Endothelial cell of umbilical vein (primary cell): ENCODE data around the gene FYB1. TPM values are rescaled to one million over a fixed set of nuclear protein-coding genes. Genes with fewer than 3 reads are reported as not detected.

Experiments used
- BruUV-seq: library from RNA; stranded (reverse); fragments of 400-500 nt; replicated peaks from 2 replicates; lab custom pipeline; 2021; lab: Mats Ljungman, UMichigan
- CTCF ChIA-PET: fragments of 300-600, 350-600 bp; sonication (Branson Sonifier 250); formaldehyde crosslinking; loops from one replicate; lab custom pipeline; 2021; ENCODE audit warnings: antibody characterized with exemption, inconsistent platforms; lab: Charles Lee
- POLR2A ChIA-PET: fragments of 300-600, 350-600 bp; sonication (Branson Sonifier 250); formaldehyde crosslinking; loops from one replicate; lab custom pipeline; 2021; ENCODE audit warnings: antibody characterized with exemption, inconsistent platforms; lab: Charles Lee
- DNase-seq: peaks from one replicate; pipeline ENCODE4 v3.0.0-alpha.2; 2011; ENCODE audit warnings: low read depth, low spot score
- FAIRE-seq: peaks from 2 replicates; lab custom pipeline; 2011; peaks lifted over from hg19 to GRCh38; lab: Jason Lieb, UNC
- H2AFZ ChIP-seq: 2 replicates; pipeline ENCODE4 v1.6.0; 2012; ENCODE audit warnings: low read depth, low read length, control low read depth, inconsistent platforms
- H3K27ac ChIP-seq: 2 replicates; pipeline ENCODE4 v1.5.1; 2011; ENCODE audit warnings: low read depth, mild to moderate bottlenecking, control low read depth, low read length, moderate library complexity; ENCODE audit not compliant: insufficient read depth
- H3K27me3 ChIP-seq, 2 experiments: 2 replicates each; pipeline versions ENCODE4 v1.6.0 to v1.6.1; 2011; ENCODE audit warnings: low read length in 2 of 2, mixed read lengths in 1 of 2; ENCODE audit not compliant: control insufficient read depth in 2 of 2, insufficient read depth in 2 of 2
- H3K36me3 ChIP-seq, 2 experiments: 2 replicates in 1 of 2; 3 replicates in 1 of 2; pipeline ENCODE4 v1.5.1; 2011; ENCODE audit warnings: low read length in 2 of 2, mild to moderate bottlenecking in 1 of 2, moderate library complexity in 1 of 2; ENCODE audit not compliant: control insufficient read depth in 2 of 2, insufficient read depth in 2 of 2; ENCODE audit errors: extremely low read depth in 1 of 2
- H3K4me1 ChIP-seq: 3 replicates; pipeline ENCODE4 v1.5.1; 2011; ENCODE audit warnings: mild to moderate bottlenecking, low read length; ENCODE audit not compliant: control insufficient read depth, insufficient read depth; ENCODE audit errors: extremely low read depth
- H3K4me2 ChIP-seq: 2 replicates; pipeline ENCODE4 v1.6.1; 2011; ENCODE audit warnings: low read length, control low read depth, mixed read lengths; ENCODE audit not compliant: insufficient read depth
- H3K4me3 ChIP-seq, 3 experiments: fragments of 200-600 bp in 1 of 3; sonication (generic), shearing (Covaris generic) in 1 of 3; replicated peaks in 1 of 3; 2 replicates each; pipeline ENCODE4 v1.5.1; 2011 to 2016; ENCODE audit warnings: control low read depth in 3 of 3, low read length in 3 of 3, mild to moderate bottlenecking in 2 of 3, inconsistent platforms in 1 of 3, low read depth in 1 of 3, moderate library complexity in 1 of 3; ENCODE audit not compliant: insufficient read depth in 1 of 3
- H3K79me2 ChIP-seq: 2 replicates; pipeline ENCODE4 v1.6.0; 2012; ENCODE audit warnings: low read length, inconsistent platforms; ENCODE audit not compliant: control insufficient read depth, insufficient read depth
- H3K9ac ChIP-seq: replicated peaks from 2 replicates; pipeline ENCODE3; 2011; ENCODE audit warnings: low read length, control low read depth; ENCODE audit not compliant: insufficient read depth; ENCODE audit errors: extremely low read depth
- H3K9me1 ChIP-seq: replicated peaks from 3 replicates; pipeline ENCODE4 v1.6.0; 2011; ENCODE audit warnings: mild to moderate bottlenecking, low read length; ENCODE audit not compliant: control insufficient read depth, insufficient read depth; ENCODE audit errors: extremely low read depth
- H3K9me3 ChIP-seq: replicated peaks from 2 replicates; pipeline ENCODE4 v1.5.1; 2012; ENCODE audit warnings: low read length, inconsistent platforms; ENCODE audit not compliant: control insufficient read depth, insufficient read depth
- H4K20me1 ChIP-seq: replicated peaks from 2 replicates; pipeline ENCODE3; 2011; ENCODE audit warnings: mild to moderate bottlenecking, low read length; ENCODE audit not compliant: control insufficient read depth, insufficient read depth; ENCODE audit errors: extremely low read depth
- EZH2 ChIP-seq: IDR thresholded peaks from 2 replicates; pipeline ENCODE4 v1.6.1; 2012; ENCODE audit warnings: borderline replicate concordance, low read depth, mild to moderate bottlenecking, moderate library complexity, low read length, inconsistent platforms; ENCODE audit not compliant: severe bottlenecking
- FOS ChIP-seq: IDR thresholded peaks from 2 replicates; pipeline ENCODE4 v1.6.1; 2011; ENCODE audit warnings: mild to moderate bottlenecking, low read length, moderate library complexity, borderline replicate concordance; ENCODE audit not compliant: insufficient read depth
- GATA2 ChIP-seq: IDR thresholded peaks from 2 replicates; pipeline ENCODE4 v1.7.0; 2011; ENCODE audit warnings: low read depth, mild to moderate bottlenecking, moderate library complexity, mixed read lengths, low read length; ENCODE audit not compliant: insufficient read length, insufficient read depth
- JUN ChIP-seq: IDR thresholded peaks from 2 replicates; pipeline ENCODE4 v1.6.1; 2011; ENCODE audit warnings: borderline replicate concordance, low read depth; ENCODE audit not compliant: insufficient read length, insufficient read depth
- MYC ChIP-seq: IDR thresholded peaks from one replicate; pipeline ENCODE4 v1.6.1; 2011; ENCODE audit warnings: mild to moderate bottlenecking, low read depth, low read length
- POLR2A ChIP-seq: IDR thresholded peaks from 2 replicates; pipeline ENCODE4 v1.6.1; 2012; ENCODE audit warnings: low read depth, mild to moderate bottlenecking, control low read depth, low read length
- POLR2AphosphoS5 ChIP-seq: IDR thresholded peaks from 2 replicates; pipeline ENCODE4 v1.6.1; 2012; ENCODE audit warnings: low read depth, mild to moderate bottlenecking, control low read depth, low read length, moderate library complexity; ENCODE audit not compliant: insufficient read depth
- dilution Hi-C: fragments of 300-500 bp; cut with MboI; formaldehyde crosslinking; loops from one replicate; pipeline ENCODE4 v1.15.0; 2019; ENCODE audit warnings: low sequenced_read_pairs; ENCODE audit not compliant: extremely low pct_ligation_motif_present
- intact Hi-C: fragments of 100-400 bp; cut with micrococcal nuclease; formaldehyde crosslinking; loops from one replicate; pipeline ENCODE4 v1.10.0; 2022
- polyA plus RNA-seq, 4 experiments: library from polyadenylated mRNA; depleted of rRNA in 3 of 4; stranded (reverse) in 3 of 4; unstranded in 1 of 4; fragments of >200 nt; gene quantifications; 2 replicates each; pipeline versions ENCODE4 v1.2.1 to v1.2.3, GENCODE V29; 2011 to 2012; ENCODE audit warnings: missing spikeins in 1 of 4
- total RNA-seq: library from RNA; stranded (reverse); gene quantifications from 2 replicates; pipeline ENCODE4 v1.2.3, GENCODE V29; 2021
- TF ChIP-seq, protein P1 (sequence below): IDR thresholded peaks from 2 replicates; pipeline ENCODE4 v1.6.1; 2011; ENCODE audit not compliant: insufficient read depth, insufficient read length
- TF ChIP-seq, protein P2 (sequence below), 2 donors: IDR thresholded peaks; 1 replicate in 1 of 2; 2 replicates in 1 of 2; pipeline ENCODE4 v1.5.1; 2011; ENCODE audit warnings: low read length in 2 of 2, mild to moderate bottlenecking in 2 of 2, moderate library complexity in 2 of 2, control low read depth in 1 of 2, inconsistent platforms in 1 of 2, low read depth in 1 of 2; ENCODE audit not compliant: insufficient read depth in 1 of 2; ENCODE audit errors: extremely low read depth in 1 of 2

Gene FYB1
- total and polyA plus RNA-seq, 2 donors (not counting 3 experiments of a cell fraction or from before 2014, with no cell fraction given): 0.44 TPM; not detected in 1

DNA sequence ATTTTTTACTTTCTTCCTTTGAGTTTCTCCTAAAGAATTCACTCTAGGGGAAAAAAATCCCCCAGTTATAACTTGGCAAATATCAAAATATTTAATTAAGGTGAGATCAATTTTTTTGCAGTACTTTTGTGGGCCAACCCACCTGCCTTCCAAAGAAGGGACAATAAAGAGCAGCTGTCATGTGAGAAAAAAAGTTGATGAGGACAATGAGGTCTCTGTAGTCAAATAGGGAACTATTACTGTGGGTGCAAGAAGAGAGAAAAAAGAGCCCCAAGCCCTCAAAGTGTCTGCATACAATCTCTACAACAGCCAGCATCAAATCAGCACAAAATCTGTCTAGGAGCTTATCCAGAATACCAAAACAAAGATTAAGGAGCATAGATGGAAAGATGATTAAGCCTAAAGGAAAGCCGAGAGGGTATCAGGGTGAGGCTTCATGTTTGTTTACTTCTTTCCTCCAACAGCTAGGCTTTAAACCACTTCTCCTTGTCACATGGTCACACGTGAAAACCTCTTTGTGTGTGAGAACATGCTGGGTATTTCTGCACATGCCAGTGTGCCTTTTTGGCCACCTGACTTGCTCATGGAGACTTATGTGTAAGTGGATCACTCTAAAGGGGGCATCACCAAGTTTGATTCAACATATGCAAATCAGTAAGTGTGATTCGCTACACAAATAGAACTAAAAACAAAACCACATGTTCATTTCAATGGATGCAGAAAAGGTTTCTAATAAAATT, 19.2 kb upstream of the FYB1 start:
- H3K9me1 ChIP-seq: no peaks in the 10 kb centered on the region
- TF ChIP-seq EZH2 (no peak), POLR2AphosphoS5 (no peak), JUN (no peak), POLR2A (no peak), MYC (no peak), FOS (no peak), GATA2 (no peak)
- TF ChIP-seq, protein P1, sequence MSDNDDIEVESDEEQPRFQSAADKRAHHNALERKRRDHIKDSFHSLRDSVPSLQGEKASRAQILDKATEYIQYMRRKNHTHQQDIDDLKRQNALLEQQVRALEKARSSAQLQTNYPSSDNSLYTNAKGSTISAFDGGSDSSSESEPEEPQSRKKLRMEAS: no peak
- TF ChIP-seq, protein P2, sequence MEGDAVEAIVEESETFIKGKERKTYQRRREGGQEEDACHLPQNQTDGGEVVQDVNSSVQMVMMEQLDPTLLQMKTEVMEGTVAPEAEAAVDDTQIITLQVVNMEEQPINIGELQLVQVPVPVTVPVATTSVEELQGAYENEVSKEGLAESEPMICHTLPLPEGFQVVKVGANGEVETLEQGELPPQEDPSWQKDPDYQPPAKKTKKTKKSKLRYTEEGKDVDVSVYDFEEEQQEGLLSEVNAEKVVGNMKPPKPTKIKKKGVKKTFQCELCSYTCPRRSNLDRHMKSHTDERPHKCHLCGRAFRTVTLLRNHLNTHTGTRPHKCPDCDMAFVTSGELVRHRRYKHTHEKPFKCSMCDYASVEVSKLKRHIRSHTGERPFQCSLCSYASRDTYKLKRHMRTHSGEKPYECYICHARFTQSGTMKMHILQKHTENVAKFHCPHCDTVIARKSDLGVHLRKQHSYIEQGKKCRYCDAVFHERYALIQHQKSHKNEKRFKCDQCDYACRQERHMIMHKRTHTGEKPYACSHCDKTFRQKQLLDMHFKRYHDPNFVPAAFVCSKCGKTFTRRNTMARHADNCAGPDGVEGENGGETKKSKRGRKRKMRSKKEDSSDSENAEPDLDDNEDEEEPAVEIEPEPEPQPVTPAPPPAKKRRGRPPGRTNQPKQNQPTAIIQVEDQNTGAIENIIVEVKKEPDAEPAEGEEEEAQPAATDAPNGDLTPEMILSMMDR (IDR thresholded peaks at IDR 0.05; ENCODE audit: extremely low read depth in 1 of 2, insufficient read depth in 1 of 2, low read depth in 1 of 2, low read length in 2 of 2): no peak
- no peak for DNase-seq
- CTCF ChIA-PET: interaction anchor here (2.5 kb wide), 1 partner anchor 21 kb away, joined by 9 read pairs; no protein-coding TSS in a partner anchor
- POLR2A ChIA-PET: no interaction called here
- no peak overlapping the region for H3K9ac ChIP-seq
- dilution Hi-C loops: no loop called here
- no peaks in the 10 kb centered on the region for H3K4me1 ChIP-seq
- H3K79me2 ChIP-seq: no peaks in the 10 kb centered on the region
- no peak for FAIRE-seq
- no peak overlapping the region for H3K4me3 ChIP-seq
- BruUV-seq: no TSS peak
- H3K36me3 ChIP-seq: no peaks in the 10 kb centered on the region
- H3K4me2 ChIP-seq: no peak overlapping the region
- H3K9me3 ChIP-seq: no peaks in the 10 kb centered on the region
- no peak overlapping the region for H3K27ac ChIP-seq
- intact Hi-C loops: no loop called here
- no peaks in the 10 kb centered on the region for H3K27me3 ChIP-seq
- no peak overlapping the region for H2AFZ ChIP-seq
- no peaks in the 10 kb centered on the region for H4K20me1 ChIP-seq
